Thoracic aorta (tissue), 2 donors: ENCODE data around the gene KCTD19. TPM values are rescaled to one million over a fixed set of nuclear protein-coding genes. Genes with fewer than 3 reads are reported as not detected.
"Not testable (repeated sequence)": the region's sequence is repeated elsewhere in the genome, so short reads cannot be mapped to it uniquely, and the experiment has no call there.

Source experiments
- ATAC-seq: fragments of 150-250 bp; one replicate; pipeline ENCODE4 v1.8.0; 2017; ENCODE audit warnings: low read depth; ENCODE audit not compliant: insufficient number of reproducible peaks, low FRiP score
- DNase-seq: peaks from one replicate; pipeline ENCODE4 v3.0.0-alpha.2; 2020; ENCODE audit warnings: low spot score
- H3K27ac ChIP-seq, 2 donors: fragments of 200-600 bp; sonication (generic); 1 replicate in 1 of 2; 2 replicates in 1 of 2; pipeline ENCODE4 v1.5.1; 2016; ENCODE audit warnings: mild to moderate bottlenecking in 2 of 2, moderate library complexity in 2 of 2
- H3K27me3 ChIP-seq: fragments of 200-600 bp; sonication (generic); replicated peaks from 2 replicates; pipeline ENCODE4 v1.6.0; 2016; ENCODE audit warnings: mild to moderate bottlenecking; ENCODE audit not compliant: insufficient read depth
- H3K36me3 ChIP-seq: fragments of 200-600 bp; sonication (generic); one replicate; pipeline ENCODE4 v1.5.1; 2016
- H3K4me1 ChIP-seq, 2 donors: fragments of 200-600 bp; sonication (generic); 1 replicate in 1 of 2; 2 replicates in 1 of 2; pipeline versions ENCODE4 v1.5.1 to v1.6.0; 2016; ENCODE audit warnings: low read depth in 2 of 2, mild to moderate bottlenecking in 1 of 2; ENCODE audit not compliant: control insufficient read depth in 1 of 2
- H3K4me3 ChIP-seq: fragments of 200-600 bp; sonication (generic); 2 replicates; pipeline ENCODE4 v1.5.1; 2016; ENCODE audit warnings: mild to moderate bottlenecking
- H3K9me3 ChIP-seq: fragments of 200-600 bp; sonication (generic); 2 replicates; pipeline ENCODE4 v1.5.1; 2016
- CTCF ChIP-seq: fragments of 200-600 bp; sonication (generic); IDR thresholded peaks from one replicate; pipeline ENCODE4 v1.5.1; 2019; ENCODE audit warnings: antibody characterized with exemption
- total RNA-seq, 2 donors: library from RNA; depleted of rRNA; stranded (reverse); fragments of >200 nt; gene quantifications; one replicate each; pipeline versions ENCODE4 v1.1.0 to v1.2.3, GENCODE V29; 2016

The KCTD19 gene
- total RNA-seq, 2 donors from 2014 or later = not detected

- Histone ChIP-seq H3K4me1 (no peaks in the 10 kb centered on the region), H3K4me3 (no peak overlapping the region), H3K27me3 (no peaks in the 10 kb centered on the region), H3K9me3 (no peaks in the 10 kb centered on the region), H3K36me3 (no peaks in the 10 kb centered on the region), H3K27ac (no peak overlapping the region)
- DNase-seq = no peak
- ATAC-seq = no peak
- TF ChIP-seq CTCF = no peak
Measured at GRCh38 chr16:67361038-67361437, 34.5 kb upstream of the KCTD19 start.

DNA sequence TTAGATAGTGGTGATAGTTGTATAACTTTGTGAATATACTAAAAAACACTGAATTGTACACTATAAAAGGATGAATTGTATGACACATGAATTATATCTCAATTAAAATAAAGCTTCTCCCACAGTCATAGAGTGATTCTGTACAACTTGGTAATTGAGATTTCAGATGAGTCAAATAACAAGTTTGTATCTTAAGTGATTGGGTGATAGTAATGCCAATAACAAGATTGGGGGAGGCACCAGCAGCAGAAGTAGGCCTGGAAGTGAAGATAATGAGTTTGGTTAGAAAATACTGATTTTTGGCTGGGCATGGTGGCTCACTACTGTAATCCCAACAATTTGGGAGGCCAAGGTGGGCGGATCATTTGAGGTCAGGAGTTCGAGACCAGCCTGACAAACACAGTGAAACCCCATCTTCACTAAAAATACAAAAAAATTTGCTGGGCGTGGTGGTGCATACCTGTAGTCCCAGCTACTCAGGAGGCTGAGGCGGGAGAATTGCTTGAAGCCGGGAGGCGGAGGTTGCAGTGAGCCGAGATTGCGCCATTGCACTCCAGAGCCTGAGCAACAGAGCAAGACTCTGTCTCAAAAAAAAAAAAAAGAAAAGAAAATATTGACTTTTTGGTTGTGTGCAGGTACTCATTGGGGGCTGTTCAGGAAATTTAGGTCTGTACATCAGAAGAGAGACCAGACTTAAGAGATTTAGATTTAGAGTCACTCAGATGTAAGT, 33.2 kb upstream of the KCTD19 start:
- H3K4me1 ChIP-seq, H3K4me3 ChIP-seq, H3K27ac ChIP-seq, DNase-seq, ATAC-seq, H3K9me3 ChIP-seq, H3K27me3 ChIP-seq, H3K36me3 ChIP-seq: not testable (repeated sequence)

DNA sequence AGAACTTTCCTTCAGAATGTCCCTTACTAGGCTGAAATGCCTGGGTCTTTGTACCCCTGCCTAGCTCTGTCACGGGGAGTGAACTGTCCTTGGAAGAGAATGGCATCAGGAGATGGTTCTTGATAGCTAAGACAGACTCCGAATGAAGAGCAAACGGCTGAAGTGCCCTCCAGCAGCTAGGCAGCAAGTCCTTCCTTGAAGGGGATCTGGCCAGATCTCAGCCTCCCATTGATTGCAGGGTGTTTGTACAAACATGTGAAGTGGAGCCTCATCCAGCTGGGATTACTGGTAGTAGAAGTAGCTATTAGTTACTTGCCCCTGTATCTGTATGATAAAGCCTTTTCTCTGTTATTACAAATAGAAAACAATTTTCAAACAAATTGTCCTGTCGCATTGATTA, 31.0 kb upstream of the KCTD19 start:
- Histone ChIP-seq H3K36me3 (no peaks in the 10 kb centered on the region), H3K9me3 (no peaks in the 10 kb centered on the region), H3K4me3 (no peak overlapping the region), H3K4me1 (no peaks in the 10 kb centered on the region), H3K27ac (no peak overlapping the region), H3K27me3 (no peaks in the 10 kb centered on the region)
- DNase-seq (no peak), ATAC-seq (no peak)
- TF ChIP-seq CTCF = no peak

DNA sequence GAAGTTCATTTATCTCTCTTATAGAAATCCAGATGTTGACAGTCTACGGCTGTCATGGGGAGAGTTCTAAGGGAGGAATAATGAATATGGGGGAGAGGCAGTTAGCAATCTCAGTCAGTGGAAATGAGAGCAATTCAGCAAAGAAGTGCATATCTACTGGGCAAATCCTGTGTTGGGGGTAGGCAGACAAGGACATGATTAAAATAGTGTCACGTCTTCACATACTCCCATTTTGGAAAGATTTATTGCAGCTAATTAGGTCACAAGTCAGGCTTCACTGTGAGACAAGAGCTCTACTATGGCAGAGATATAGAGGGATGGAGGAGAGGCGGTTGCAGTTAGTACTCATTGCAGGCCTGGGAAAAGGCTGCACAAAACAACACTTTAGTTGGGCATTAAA, 29.9 kb upstream of the KCTD19 start:
- Histone ChIP-seq H3K36me3 (no peaks in the 10 kb centered on the region), H3K4me3 (no peak overlapping the region), H3K27ac (no peak overlapping the region), H3K9me3 (no peaks in the 10 kb centered on the region), H3K4me1 (no peaks in the 10 kb centered on the region), H3K27me3 (no peaks in the 10 kb centered on the region)
- ATAC-seq (no peak), DNase-seq (no peak)
- no peak for TF ChIP-seq CTCF

GRCh38 chr16:67352463-67352862, 25.9 kb upstream of the KCTD19 start:
- H3K4me1 ChIP-seq, H3K27ac ChIP-seq, ATAC-seq, H3K4me3 ChIP-seq, H3K36me3 ChIP-seq, H3K27me3 ChIP-seq, H3K9me3 ChIP-seq, DNase-seq: not testable (repeated sequence)

GRCh38 chr16:67350324-67350723, 23.8 kb upstream of the KCTD19 start:
- DNase-seq (no peak), ATAC-seq (no peak)
- Histone ChIP-seq H3K9me3 (no peaks in the 10 kb centered on the region), H3K4me3 (no peak overlapping the region), H3K36me3 (no peaks in the 10 kb centered on the region), H3K27me3 (no peaks in the 10 kb centered on the region), H3K27ac (no peak overlapping the region), H3K4me1 (no peaks in the 10 kb centered on the region)
- no peak for TF ChIP-seq CTCF
